Vagina (tissue), 2 donors: ENCODE results near the gene KIAA1191. TPM values are rescaled to one million over a fixed set of nuclear protein-coding genes. Genes with fewer than 3 reads are reported as not detected.

Experiments used
- DNase-seq, 2 donors: peaks; one replicate each; pipeline ENCODE4 v3.0.0-alpha.2; 2017; ENCODE audit errors: extremely low spot score in 2 of 2
- H3K27ac ChIP-seq: fragments of 200-600 bp; sonication (generic); one replicate; pipeline ENCODE4 v1.5.1; 2019
- H3K27me3 ChIP-seq: fragments of 200-600 bp; sonication (generic); one replicate; pipeline ENCODE4 v1.5.1; 2019
- H3K36me3 ChIP-seq, 2 donors: fragments of 200-600 bp; sonication (generic); one replicate each; pipeline ENCODE4 v1.5.1; 2017 to 2019
- H3K4me1 ChIP-seq: fragments of 200-600 bp; sonication (generic); one replicate; pipeline ENCODE4 v1.5.1; 2019
- H3K4me3 ChIP-seq, 2 donors: fragments of 200-600 bp; sonication (generic); 1 replicate in 1 of 2; 2 replicates in 1 of 2; pipeline ENCODE4 v1.5.1; 2016 to 2019
- H3K9me3 ChIP-seq: fragments of 200-600 bp; sonication (generic); one replicate; pipeline ENCODE4 v1.5.1; 2019
- POLR2A ChIP-seq, 2 donors: fragments of 450-650 bp; IDR thresholded peaks; one replicate each; pipeline ENCODE4 v1.6.1; 2017; ENCODE audit warnings: antibody characterized with exemption in 2 of 2, mild to moderate bottlenecking in 2 of 2, moderate library complexity in 2 of 2
- POLR2AphosphoS5 ChIP-seq, 2 donors: sonication (generic); formaldehyde crosslinking; IDR thresholded peaks; one replicate each; pipeline ENCODE4 v1.9.0; 2017; ENCODE audit warnings: antibody characterized with exemption in 2 of 2, mild to moderate bottlenecking in 2 of 2, low read depth in 1 of 2; ENCODE audit not compliant: insufficient read depth in 1 of 2
- intact Hi-C: fragments of 100-400 bp; cut with DNase I; formaldehyde crosslinking; loops from one replicate; pipeline ENCODE4 v1.15.1; 2023
- total RNA-seq: library from RNA; depleted of rRNA; stranded (reverse); fragments of >200 nt; gene quantifications from one replicate; pipeline ENCODE4 v1.2.3, GENCODE V29; 2016
- TF ChIP-seq, protein P1 (sequence below), 3 experiments: fragments of 450-650 bp in 2 of 3; fragments of 200-600 bp in 1 of 3; sonication (generic) in 1 of 3; IDR thresholded peaks; one replicate each; pipeline ENCODE4 v1.5.1; 2017 to 2019; ENCODE audit warnings: antibody characterized with exemption in 3 of 3, mild to moderate bottlenecking in 2 of 3, moderate library complexity in 2 of 3

Gene KIAA1191
- total RNA-seq, 1 donor from 2014 or later = 99.4 TPM

DNA sequence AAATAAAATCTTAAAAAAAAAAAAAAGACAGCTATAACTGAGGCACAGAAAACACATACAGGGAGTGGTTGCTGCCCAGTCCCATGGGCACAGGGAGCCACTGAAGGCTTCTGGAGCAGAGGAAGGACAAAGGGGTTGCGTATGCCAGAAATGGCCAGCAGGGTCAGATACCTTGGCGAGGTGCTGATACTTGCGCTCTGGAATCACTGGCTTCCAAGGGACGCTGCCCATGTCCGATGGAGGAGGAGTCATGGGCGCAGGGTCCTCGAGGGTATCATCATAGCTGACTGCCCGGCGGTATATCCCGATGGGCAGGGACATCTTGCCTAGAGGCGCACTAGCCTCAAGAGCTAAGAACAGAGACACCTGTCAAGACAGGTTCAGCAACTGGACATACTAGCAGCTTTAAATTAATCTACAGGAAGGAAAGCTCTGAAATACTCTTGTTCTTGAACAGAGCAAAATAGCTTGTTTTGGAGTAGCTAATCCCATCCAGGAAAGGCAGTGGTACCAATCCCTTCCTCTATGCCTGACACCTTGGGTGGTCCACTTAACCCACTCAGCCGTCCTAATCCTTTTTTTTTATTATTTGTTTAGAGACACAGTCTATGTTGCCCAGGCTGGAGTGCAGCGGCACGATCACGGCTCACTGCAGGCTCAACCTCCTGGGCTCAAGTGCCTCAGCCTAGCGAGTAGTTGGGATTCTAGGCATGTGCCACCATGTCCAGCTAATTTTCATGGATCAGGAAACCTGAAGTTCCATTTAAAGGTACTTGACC is 6.0 kb downstream of the KIAA1191 start:
- Histone ChIP-seq H3K4me1 (peaks cover 23% of the 10 kb centered on the region), H3K36me3 (peaks cover 0 to 41% of the 10 kb centered on the region in 2 donors), H3K9me3 (no peaks in the 10 kb centered on the region), H3K27me3 (no peaks in the 10 kb centered on the region), H3K4me3 (no peak overlapping the region), H3K27ac (no peak overlapping the region)
- no peak for DNase-seq
- TF ChIP-seq, protein P1, sequence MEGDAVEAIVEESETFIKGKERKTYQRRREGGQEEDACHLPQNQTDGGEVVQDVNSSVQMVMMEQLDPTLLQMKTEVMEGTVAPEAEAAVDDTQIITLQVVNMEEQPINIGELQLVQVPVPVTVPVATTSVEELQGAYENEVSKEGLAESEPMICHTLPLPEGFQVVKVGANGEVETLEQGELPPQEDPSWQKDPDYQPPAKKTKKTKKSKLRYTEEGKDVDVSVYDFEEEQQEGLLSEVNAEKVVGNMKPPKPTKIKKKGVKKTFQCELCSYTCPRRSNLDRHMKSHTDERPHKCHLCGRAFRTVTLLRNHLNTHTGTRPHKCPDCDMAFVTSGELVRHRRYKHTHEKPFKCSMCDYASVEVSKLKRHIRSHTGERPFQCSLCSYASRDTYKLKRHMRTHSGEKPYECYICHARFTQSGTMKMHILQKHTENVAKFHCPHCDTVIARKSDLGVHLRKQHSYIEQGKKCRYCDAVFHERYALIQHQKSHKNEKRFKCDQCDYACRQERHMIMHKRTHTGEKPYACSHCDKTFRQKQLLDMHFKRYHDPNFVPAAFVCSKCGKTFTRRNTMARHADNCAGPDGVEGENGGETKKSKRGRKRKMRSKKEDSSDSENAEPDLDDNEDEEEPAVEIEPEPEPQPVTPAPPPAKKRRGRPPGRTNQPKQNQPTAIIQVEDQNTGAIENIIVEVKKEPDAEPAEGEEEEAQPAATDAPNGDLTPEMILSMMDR (IDR thresholded peaks at IDR 0.05) = no peak
- TF ChIP-seq POLR2AphosphoS5 (IDR thresholded peaks at IDR 0.05; ENCODE audit: insufficient read depth in 1 of 2, low read depth in 1 of 2) (no peak), POLR2A (IDR thresholded peaks at IDR 0.05) (no peak)
- intact Hi-C loops = no loop called here

DNA sequence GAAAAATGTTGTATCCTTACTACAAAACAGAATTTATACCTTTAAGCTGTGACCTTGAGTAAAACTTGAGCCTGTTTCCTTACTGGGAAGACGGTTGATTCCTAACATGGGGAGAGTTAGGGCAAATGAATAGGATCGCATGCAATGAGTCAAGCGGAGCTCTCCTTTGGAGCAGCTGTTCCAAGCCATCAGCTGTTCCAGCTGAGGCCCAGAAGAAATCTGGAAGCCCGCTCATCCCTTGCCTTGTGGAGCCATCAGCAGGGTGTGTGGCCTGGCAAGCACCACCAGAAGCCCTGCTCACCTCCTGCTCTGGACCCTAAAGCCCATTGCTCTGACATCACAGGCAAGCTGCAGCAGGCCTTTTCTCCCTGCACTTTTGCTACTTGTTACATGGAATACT is 8.0 kb downstream of the KIAA1191 start:
- H3K9me3 ChIP-seq = no peaks in the 10 kb centered on the region
- no peak overlapping the region for H3K27ac ChIP-seq
- peaks cover 0 to 61% of the 10 kb centered on the region in 2 donors for H3K36me3 ChIP-seq
- TF ChIP-seq, protein P1 (IDR thresholded peaks at IDR 0.05) = no peak
- TF ChIP-seq POLR2AphosphoS5 (IDR thresholded peaks at IDR 0.05; ENCODE audit: insufficient read depth in 1 of 2, low read depth in 1 of 2) (no peak), POLR2A (IDR thresholded peaks at IDR 0.05) (no peak)
- no peak overlapping the region for H3K4me3 ChIP-seq
- peaks cover 9% of the 10 kb centered on the region for H3K4me1 ChIP-seq
- no peaks in the 10 kb centered on the region for H3K27me3 ChIP-seq
- no peak for DNase-seq
- intact Hi-C loops = no loop called here

DNA sequence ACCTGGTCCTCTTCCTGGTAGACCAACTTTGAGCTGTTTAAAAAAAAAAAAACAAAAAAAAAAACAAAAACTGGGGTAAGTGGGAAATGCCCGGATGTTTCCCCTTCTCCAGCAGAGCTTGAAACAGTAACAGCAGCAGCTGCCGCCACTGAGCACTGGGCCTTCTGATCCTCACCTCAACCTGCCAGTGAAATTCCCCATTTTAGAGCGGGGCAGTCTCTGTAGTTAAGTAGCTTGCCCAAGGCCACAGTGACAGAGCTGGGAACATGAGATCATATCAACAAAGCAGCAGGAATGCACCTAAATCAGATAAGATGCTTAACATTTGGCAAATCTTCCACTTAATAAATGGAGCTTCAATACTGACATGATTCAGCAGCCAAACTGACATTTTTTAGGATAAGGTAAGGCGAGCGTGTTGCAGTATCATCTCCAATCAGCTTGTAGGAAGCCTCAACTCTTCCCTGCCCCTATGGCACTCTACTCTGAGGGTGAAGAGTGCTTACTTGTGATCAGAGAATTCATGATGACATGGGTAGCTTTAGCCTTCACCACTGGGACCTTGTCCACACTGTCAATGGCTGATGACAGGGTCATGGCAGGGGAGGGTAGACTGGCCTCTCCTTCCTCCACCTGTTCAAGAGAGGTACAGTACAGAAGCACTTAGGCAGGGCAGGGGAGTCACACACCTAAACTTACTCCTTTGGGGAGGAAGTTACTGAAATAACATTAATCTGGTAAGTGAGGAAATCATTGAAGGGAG is 9.3 kb downstream of the KIAA1191 start:
- no peak for DNase-seq
- TF ChIP-seq POLR2A (IDR thresholded peaks at IDR 0.05) = no peak
- no peak for TF ChIP-seq POLR2AphosphoS5 (IDR thresholded peaks at IDR 0.05; ENCODE audit: insufficient read depth in 1 of 2, low read depth in 1 of 2)
- TF ChIP-seq, protein P1 (IDR thresholded peaks at IDR 0.05) = no peak
- Histone ChIP-seq H3K36me3 (peaks cover 0 to 70% of the 10 kb centered on the region in 2 donors), H3K27me3 (no peaks in the 10 kb centered on the region), H3K4me3 (no peak overlapping the region), H3K9me3 (no peaks in the 10 kb centered on the region), H3K27ac (no peak overlapping the region), H3K4me1 (peaks cover 9% of the 10 kb centered on the region)
- intact Hi-C loops = no loop called here

DNA sequence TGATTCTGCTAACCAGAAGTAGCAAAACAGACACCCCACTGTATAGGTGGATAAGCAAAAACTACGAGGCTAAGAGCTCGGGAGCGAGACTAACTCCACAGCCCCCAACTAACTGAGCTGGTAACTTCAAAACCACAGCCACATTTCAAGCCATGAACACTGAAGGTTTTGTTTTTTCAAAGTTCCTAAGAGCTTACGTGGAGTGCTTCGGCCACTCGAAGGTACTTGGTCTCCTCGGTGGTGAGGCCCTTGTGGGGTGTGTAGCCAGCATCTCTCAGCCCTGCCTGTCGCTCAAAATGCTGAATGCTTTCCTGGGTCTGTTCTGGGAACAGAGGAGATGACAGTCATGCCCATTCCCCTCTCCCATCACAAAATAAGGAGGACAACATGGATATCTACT is 11.1 kb downstream of the KIAA1191 start:
- H3K4me3 ChIP-seq = no peak overlapping the region
- no peaks in the 10 kb centered on the region for H3K9me3 ChIP-seq
- peaks cover 2% of the 10 kb centered on the region for H3K4me1 ChIP-seq
- H3K36me3 ChIP-seq = peaks cover 0 to 86% of the 10 kb centered on the region in 2 donors
- intact Hi-C loops = no loop called here
- no peak overlapping the region for H3K27ac ChIP-seq
- TF ChIP-seq, protein P1 (IDR thresholded peaks at IDR 0.05) = no peak
- TF ChIP-seq POLR2A (IDR thresholded peaks at IDR 0.05) (no peak), POLR2AphosphoS5 (IDR thresholded peaks at IDR 0.05; ENCODE audit: insufficient read depth in 1 of 2, low read depth in 1 of 2) (no peak)
- DNase-seq = no peak
- H3K27me3 ChIP-seq = no peaks in the 10 kb centered on the region
